Karpas-422 (cell line): ENCODE data around the gene SPDYC. TPM values are rescaled to one million over a fixed set of nuclear protein-coding genes. Genes with fewer than 3 reads are reported as not detected.
"Not testable (repeated sequence)": the region's sequence is repeated elsewhere in the genome, so short reads cannot be mapped to it uniquely, and the experiment has no call there.

Experiments
- DNase-seq: peaks from one replicate; pipeline ENCODE4 v3.0.0-alpha.2; 2015
- H2AFZ ChIP-seq: fragments of 200-600 bp; sonication (generic); 2 replicates; pipeline ENCODE4 v1.6.1; 2014; ENCODE audit warnings: antibody characterized with exemption, low read length, mixed read lengths
- H3K27ac ChIP-seq: fragments of 200-600 bp; sonication (generic); 2 replicates; pipeline ENCODE4 v1.5.1; 2014; ENCODE audit warnings: mild to moderate bottlenecking, low read length, moderate library complexity
- H3K27me3 ChIP-seq: fragments of 200-600 bp; sonication (generic); 2 replicates; pipeline ENCODE4 v1.6.1; 2014; ENCODE audit warnings: low read length, mixed read lengths
- H3K36me3 ChIP-seq: fragments of 200-600 bp; sonication (generic); 2 replicates; pipeline ENCODE4 v1.6.1; 2014; ENCODE audit warnings: low read length, mixed read lengths; ENCODE audit not compliant: insufficient read depth
- H3K4me1 ChIP-seq: fragments of 200-600 bp; sonication (generic); 2 replicates; pipeline ENCODE4 v1.6.1; 2014; ENCODE audit warnings: mild to moderate bottlenecking, low read length, mixed read lengths
- H3K4me2 ChIP-seq: fragments of 200-600 bp; sonication (generic); 2 replicates; pipeline ENCODE4 v1.6.1; 2014; ENCODE audit warnings: low read length, low read depth, mild to moderate bottlenecking; ENCODE audit not compliant: poor library complexity, severe bottlenecking
- H3K4me3 ChIP-seq: fragments of 200-600 bp; sonication (generic); 2 replicates; pipeline ENCODE4 v1.5.1; 2014; ENCODE audit warnings: mild to moderate bottlenecking, antibody characterized with exemption, low read length, mixed read lengths
- H3K79me2 ChIP-seq: fragments of 200-600 bp; sonication (generic); 2 replicates; pipeline ENCODE4 v1.6.1; 2014; ENCODE audit warnings: mild to moderate bottlenecking, low read length, mixed read lengths
- H3K9ac ChIP-seq: fragments of 200-600 bp; sonication (generic); 2 replicates; pipeline ENCODE4 v1.6.0; 2014; ENCODE audit warnings: low read length
- H3K9me2 ChIP-seq: fragments of 200-600 bp; sonication (generic), shearing (Covaris generic); replicated peaks from 2 replicates; pipeline ENCODE4 v1.6.0; 2014; ENCODE audit warnings: mild to moderate bottlenecking, low read length, moderate library complexity; ENCODE audit not compliant: insufficient read depth
- H3K9me3 ChIP-seq: fragments of 300-700, 200-600 bp; sonication (generic); 2 replicates; pipeline ENCODE4 v1.6.1; 2014; ENCODE audit warnings: low read length, mixed read lengths
- H4K20me1 ChIP-seq: fragments of 200-600 bp; sonication (generic); 2 replicates; pipeline ENCODE4 v1.6.1; 2014; ENCODE audit warnings: mild to moderate bottlenecking, antibody characterized with exemption, low read length, low read depth; ENCODE audit not compliant: insufficient read depth
- total RNA-seq: library from RNA; depleted of rRNA; stranded (reverse); fragments of >200 nt; shearing (Covaris generic); gene quantifications from 2 replicates; pipeline ENCODE4 v1.2.3, GENCODE V29; 2014; ENCODE audit warnings: low replicate concordance

SPDYC gene
- total RNA-seq, 1 experiment from 2014 or later: not detected

DNA sequence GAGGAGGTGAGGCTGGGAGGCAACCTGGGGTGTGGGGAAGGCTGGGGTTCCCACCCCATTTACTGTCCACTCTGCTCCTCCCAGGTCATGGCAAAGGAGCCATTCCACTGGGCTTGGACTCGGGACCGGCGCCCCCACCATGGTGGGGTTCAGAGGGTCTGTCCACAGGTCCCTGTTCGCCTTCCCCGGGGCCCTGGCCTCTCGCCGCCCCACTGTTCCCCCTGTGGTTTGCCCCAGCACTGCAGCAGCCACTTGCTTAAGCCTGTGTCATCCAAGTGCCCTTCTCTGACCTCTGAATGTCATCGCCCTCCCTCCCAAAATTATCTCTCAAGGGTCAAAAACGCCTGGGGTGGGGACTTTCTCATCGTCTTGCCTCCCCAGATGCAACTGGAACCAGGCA is 2.6 kb downstream of the SPDYC start:
- no peaks in the 10 kb centered on the region for H3K9me2 ChIP-seq
- H3K27ac ChIP-seq: no peak overlapping the region
- no peaks in the 10 kb centered on the region for H4K20me1 ChIP-seq
- H3K9ac ChIP-seq: no peak overlapping the region
- no peaks in the 10 kb centered on the region for H3K79me2 ChIP-seq
- no peaks in the 10 kb centered on the region for H3K27me3 ChIP-seq
- no peak for DNase-seq
- no peaks in the 10 kb centered on the region for H3K36me3 ChIP-seq
- H3K4me3 ChIP-seq: no peak overlapping the region
- no peaks in the 10 kb centered on the region for H3K9me3 ChIP-seq
- no peaks in the 10 kb centered on the region for H3K4me1 ChIP-seq
- H2AFZ ChIP-seq: no peak overlapping the region
- no peak overlapping the region for H3K4me2 ChIP-seq

DNA sequence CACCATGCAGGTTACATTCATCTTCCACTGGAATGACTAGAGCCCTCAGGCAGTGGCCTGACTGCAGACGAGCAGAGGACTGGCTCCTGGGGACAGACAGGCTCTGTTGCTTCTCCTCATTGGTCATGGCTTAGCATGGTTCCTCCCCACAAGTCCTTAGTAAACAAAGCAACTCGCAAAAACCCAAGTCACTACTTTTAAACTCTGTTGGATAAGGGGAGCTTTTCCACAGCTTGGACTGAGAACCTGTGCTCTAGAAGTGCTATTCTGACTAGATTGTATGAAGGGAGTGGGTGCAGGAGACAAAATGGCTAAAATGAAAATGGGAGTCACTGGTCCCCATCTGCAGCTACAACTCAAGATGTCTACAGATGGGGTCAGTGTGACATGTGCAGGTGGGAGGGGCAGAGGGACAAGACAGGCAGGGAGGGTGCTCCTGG is 4.6 kb downstream of the SPDYC start:
- H3K4me1 ChIP-seq, H3K4me3 ChIP-seq, H4K20me1 ChIP-seq, H3K9ac ChIP-seq, DNase-seq, H3K27me3 ChIP-seq, H3K36me3 ChIP-seq, H3K9me3 ChIP-seq, H3K27ac ChIP-seq, H3K79me2 ChIP-seq, H3K4me2 ChIP-seq, H2AFZ ChIP-seq, H3K9me2 ChIP-seq: not testable (repeated sequence)

- Histone ChIP-seq H3K4me1 (peaks cover 26% of the 10 kb centered on the region), H3K79me2 (peaks cover 14% of the 10 kb centered on the region; the same call in 1 of the 2 replicates), H3K9me2 (no peaks in the 10 kb centered on the region), H4K20me1 (no peaks in the 10 kb centered on the region), H3K27me3 (no peaks in the 10 kb centered on the region), H3K9me3 (no peaks in the 10 kb centered on the region), H3K36me3 (no peaks in the 10 kb centered on the region), H3K4me3 (peak overlapping the region; percentile 82), H2AFZ (peak overlapping the region; percentile 87), H3K27ac (peak overlapping the region; percentile 64), H3K9ac (peak overlapping the region; percentile 86), H3K4me2 (peak overlapping the region; percentile 85)
- peak; percentile 82 for DNase-seq
These were observed 11.0 kb downstream of the SPDYC start for GRCh38 chr11:65180877-65181568.

GRCh38 chr11:65181569-65182257 is 11.7 kb downstream of the SPDYC start, which contains the start of gene CAPN1:
CAPN1 (plus strand) TSS chr11:65181928; CDS start chr11:65182702, 774 bp downstream.
- Histone ChIP-seq H3K27ac (peak within 1 kb of the TSS; percentile 67), H3K9me2 (no peaks in the 10 kb centered on the region), H3K27me3 (no peaks in the 10 kb centered on the region), H3K4me2 (peak within 1 kb of the TSS; percentile 85), H2AFZ (peak within 1 kb of the TSS; percentile 87), H3K4me3 (peak within 1 kb of the TSS; percentile 82), H3K4me1 (peaks cover 26% of the 10 kb centered on the region), H3K79me2 (peaks cover 14% of the 10 kb centered on the region; the same call in 1 of the 2 replicates), H3K9me3 (no peaks in the 10 kb centered on the region), H3K9ac (peak within 1 kb of the TSS; percentile 86), H4K20me1 (no peaks in the 10 kb centered on the region), H3K36me3 (no peaks in the 10 kb centered on the region)
- peak; percentile 90 for DNase-seq

DNA sequence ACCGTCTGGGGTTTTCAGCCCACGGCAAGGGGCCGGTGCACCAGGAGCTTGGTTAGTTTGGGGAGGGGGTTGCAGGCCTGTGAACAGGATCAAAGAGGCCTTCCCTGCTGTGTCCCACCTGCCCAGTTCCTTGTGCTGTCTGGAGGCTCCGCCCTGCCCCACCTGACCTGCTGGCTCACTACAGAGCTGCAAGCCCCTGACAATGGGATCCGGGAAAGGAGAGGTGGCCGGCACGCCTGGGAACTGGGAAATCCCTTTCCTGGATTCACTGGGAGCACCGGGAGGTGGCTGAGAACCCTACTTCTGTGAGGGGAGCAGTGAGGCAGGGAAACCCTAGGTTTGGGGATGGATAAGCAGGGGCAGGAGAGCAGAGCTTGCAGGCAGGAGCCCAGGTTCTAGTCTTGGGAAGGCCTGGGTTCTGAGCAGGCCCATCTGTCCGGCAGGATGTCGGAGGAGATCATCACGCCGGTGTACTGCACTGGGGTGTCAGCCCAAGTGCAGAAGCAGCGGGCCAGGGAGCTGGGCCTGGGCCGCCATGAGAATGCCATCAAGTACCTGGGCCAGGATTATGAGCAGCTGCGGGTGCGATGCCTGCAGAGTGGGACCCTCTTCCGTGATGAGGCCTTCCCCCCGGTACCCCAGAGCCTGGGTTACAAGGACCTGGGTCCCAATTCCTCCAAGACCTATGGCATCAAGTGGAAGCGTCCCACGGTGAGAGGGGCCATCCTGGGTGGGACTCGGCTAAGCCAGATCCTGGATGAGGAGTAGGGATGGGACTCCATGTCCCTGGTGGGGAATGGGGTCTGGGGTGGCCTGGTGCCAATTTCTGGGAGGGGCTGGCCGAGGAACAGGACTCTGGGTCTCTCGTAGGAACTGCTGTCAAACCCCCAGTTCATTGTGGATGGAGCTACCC is 12.5 kb downstream of the SPDYC start:
- no peaks in the 10 kb centered on the region for H3K9me3 ChIP-seq
- no peaks in the 10 kb centered on the region for H3K36me3 ChIP-seq
- no peak overlapping the region; the same call in 1 of the 2 replicates for H2AFZ ChIP-seq
- H3K79me2 ChIP-seq: peaks cover 14% of the 10 kb centered on the region; the same call in 1 of the 2 replicates
- peak overlapping the region; percentile 67 for H3K27ac ChIP-seq
- peak overlapping the region; percentile 86 for H3K9ac ChIP-seq
- peak overlapping the region; percentile 85 for H3K4me2 ChIP-seq
- H4K20me1 ChIP-seq: no peaks in the 10 kb centered on the region
- no peaks in the 10 kb centered on the region for H3K9me2 ChIP-seq
- no peaks in the 10 kb centered on the region for H3K27me3 ChIP-seq
- peaks cover 26% of the 10 kb centered on the region for H3K4me1 ChIP-seq
- H3K4me3 ChIP-seq: peak overlapping the region; percentile 82
- DNase-seq: peak; percentile 59

DNA sequence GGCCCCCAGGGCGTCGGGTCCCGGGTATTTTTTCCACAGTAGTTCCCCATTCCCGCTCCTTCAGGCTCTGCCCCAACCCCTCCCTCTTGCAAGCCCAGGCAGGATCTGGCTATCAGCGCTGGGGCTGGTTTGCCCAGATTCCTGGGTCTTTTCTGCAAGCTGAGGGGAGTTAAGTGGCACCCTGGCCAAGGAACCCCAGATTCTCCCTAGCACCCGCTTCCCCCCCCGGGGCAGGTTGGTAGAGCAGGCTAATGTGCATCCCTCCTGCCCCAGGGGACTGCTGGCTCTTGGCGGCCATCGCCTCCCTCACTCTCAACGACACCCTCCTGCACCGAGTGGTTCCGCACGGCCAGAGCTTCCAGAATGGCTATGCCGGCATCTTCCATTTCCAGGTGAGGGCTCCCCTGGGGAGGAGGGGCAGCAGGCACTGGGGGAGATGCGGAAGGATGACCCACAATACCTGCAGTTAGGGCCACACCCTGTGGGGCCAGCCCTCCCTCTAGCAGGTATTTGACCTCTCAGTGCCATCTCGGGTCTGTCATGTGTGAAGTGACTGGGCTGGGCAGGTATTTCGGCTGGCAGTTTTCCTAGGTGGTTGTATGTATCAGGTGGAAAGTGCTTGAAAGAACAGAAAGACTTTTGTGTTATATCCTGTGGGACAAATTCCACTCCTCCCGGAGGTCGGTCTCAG is 13.3 kb downstream of the SPDYC start:
- Histone ChIP-seq H3K27ac (no peak overlapping the region), H3K9me2 (no peaks in the 10 kb centered on the region), H3K4me3 (no peak overlapping the region), H3K36me3 (no peaks in the 10 kb centered on the region), H4K20me1 (no peaks in the 10 kb centered on the region), H3K4me2 (peak overlapping the region; percentile 85), H2AFZ (no peak overlapping the region), H3K4me1 (peaks cover 26% of the 10 kb centered on the region), H3K9me3 (no peaks in the 10 kb centered on the region), H3K79me2 (peaks cover 14% of the 10 kb centered on the region; the same call in 1 of the 2 replicates), H3K27me3 (no peaks in the 10 kb centered on the region), H3K9ac (no peak overlapping the region)
- peak; percentile 39 for DNase-seq

DNA sequence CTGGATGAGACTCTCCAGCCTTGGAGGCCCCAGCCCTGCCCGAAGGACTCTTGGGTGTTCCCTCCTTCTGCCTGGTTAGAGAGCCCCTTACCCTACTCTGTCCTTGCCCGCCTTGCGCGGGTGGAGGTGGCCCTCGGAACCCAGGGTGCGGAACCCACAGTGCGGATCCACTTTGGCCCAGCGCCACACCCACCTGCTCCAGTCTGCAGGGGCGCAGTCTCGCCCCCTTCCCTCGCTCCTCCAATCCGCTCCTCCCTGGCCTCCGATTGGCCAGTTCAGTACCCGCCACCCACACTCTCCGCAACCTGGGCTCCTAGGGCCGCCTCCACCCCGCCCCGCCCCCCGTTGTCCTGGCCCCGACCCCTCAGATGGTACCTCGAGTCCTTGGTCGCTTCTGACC is 14.1 kb downstream of the SPDYC start:
- no peak overlapping the region for H3K9ac ChIP-seq
- H3K36me3 ChIP-seq: no peaks in the 10 kb centered on the region
- H2AFZ ChIP-seq: no peak overlapping the region
- DNase-seq: no peak
- H3K4me1 ChIP-seq: peaks cover 26% of the 10 kb centered on the region
- no peak overlapping the region for H3K4me2 ChIP-seq
- no peaks in the 10 kb centered on the region for H4K20me1 ChIP-seq
- H3K27me3 ChIP-seq: no peaks in the 10 kb centered on the region
- H3K4me3 ChIP-seq: no peak overlapping the region
- H3K79me2 ChIP-seq: peaks cover 14% of the 10 kb centered on the region; the same call in 1 of the 2 replicates
- no peak overlapping the region for H3K27ac ChIP-seq
- H3K9me2 ChIP-seq: no peaks in the 10 kb centered on the region
- H3K9me3 ChIP-seq: no peaks in the 10 kb centered on the region
